Frontal cortex (tissue), 4 donors: ENCODE data around the gene WDR1. TPM values are rescaled to one million over a fixed set of nuclear protein-coding genes. Genes with fewer than 3 reads are reported as not detected.
A peak's percentile ranks its signal among the peaks of the same experiment; 100 is the strongest.

Experiments
- DNase-seq, 2 donors: peaks; one replicate each; pipeline ENCODE4 v3.0.0; 2012; ENCODE audit warnings: low spot score in 2 of 2
- FAIRE-seq: peaks from 2 replicates; lab custom pipeline; 2012; peaks lifted over from hg19 to GRCh38; lab: Jason Lieb, UNC
- total RNA-seq: library from RNA; depleted of rRNA; stranded (reverse); fragments of >200 nt; gene quantifications from one replicate; pipeline ENCODE4 v1.2.3, GENCODE V29; 2014
- donor health status: control.
- donor health status: control.
- donor health status: control.

WDR1 gene
- total RNA-seq, 1 donor from 2014 or later = 83.2 TPM

GRCh38 chr4:10077483-10078335, 38.9 kb downstream of the WDR1 start:
- no peak for FAIRE-seq

DNA sequence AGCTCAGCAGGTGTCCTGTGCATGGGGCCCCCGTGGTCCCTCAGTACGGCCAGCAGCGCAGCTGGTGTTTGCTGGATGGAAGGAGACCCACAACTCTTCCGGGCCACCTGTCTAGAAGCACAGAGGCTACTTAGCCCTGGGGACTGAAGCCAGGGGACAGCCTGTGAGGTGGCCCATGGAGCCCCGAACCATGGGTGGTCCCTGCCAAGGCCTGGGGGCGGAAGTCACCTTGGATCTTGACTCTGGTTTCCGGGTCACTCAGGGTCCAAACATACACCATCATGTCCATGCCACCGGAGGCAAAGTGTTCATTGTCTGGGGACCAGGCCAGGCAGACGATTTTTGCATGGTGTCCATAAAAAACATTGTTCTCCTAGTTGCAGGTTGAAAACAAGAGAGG, 39.5 kb downstream of the WDR1 start:
- FAIRE-seq (no peak), DNase-seq (no peak)

More at GRCh38 chr4:10077483-10078335, 38.9 kb downstream of the WDR1 start:
- DNase-seq = peak in 1 of 2 donors; percentile 10

- DNase-seq (no peak), FAIRE-seq (no peak)
Measured at GRCh38 chr4:10075953-10076391, 40.6 kb downstream of the WDR1 start.

DNA sequence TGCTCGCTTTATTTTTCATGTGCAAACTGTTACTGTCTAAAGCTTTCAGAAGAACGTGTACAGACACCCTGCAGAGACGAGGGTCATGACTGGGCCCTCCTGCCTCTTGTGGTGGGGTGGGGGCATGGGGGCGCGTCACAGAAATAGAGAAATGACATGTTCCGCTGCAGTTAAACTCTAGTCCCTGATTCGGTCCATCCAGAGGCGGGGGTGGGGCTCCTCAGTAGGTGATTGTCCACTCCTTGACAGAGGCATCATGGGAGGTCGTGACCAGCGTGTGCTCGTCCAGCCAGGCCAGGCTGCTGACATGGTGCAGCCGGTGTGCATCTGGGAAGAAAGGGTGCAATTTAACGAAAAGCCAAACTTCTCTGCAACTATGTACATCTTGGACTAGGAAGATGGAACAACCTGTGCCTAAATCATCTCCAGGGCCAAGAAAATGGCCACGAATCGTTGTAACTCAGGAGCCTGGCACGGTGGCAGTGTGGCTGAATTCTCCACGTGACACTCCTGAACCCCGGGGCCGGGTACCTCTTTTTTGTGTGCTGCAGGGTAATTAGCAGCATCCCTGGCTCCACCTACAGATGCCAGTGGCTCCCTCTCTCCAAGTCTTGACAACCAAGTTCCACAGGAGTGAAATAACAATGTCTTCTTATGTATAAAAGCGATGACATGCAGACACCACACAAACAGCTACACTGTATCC, 41.3 kb downstream of the WDR1 start:
- no peak for FAIRE-seq
- no peak for DNase-seq

GRCh38 chr4:10074767-10075105, 41.9 kb downstream of the WDR1 start:
- FAIRE-seq (no peak), DNase-seq (peak in 1 of 2 donors; percentile 52)

GRCh38 chr4:10074076-10074766, 42.4 kb downstream of the WDR1 start:
- DNase-seq (no peak), FAIRE-seq (no peak)

DNA sequence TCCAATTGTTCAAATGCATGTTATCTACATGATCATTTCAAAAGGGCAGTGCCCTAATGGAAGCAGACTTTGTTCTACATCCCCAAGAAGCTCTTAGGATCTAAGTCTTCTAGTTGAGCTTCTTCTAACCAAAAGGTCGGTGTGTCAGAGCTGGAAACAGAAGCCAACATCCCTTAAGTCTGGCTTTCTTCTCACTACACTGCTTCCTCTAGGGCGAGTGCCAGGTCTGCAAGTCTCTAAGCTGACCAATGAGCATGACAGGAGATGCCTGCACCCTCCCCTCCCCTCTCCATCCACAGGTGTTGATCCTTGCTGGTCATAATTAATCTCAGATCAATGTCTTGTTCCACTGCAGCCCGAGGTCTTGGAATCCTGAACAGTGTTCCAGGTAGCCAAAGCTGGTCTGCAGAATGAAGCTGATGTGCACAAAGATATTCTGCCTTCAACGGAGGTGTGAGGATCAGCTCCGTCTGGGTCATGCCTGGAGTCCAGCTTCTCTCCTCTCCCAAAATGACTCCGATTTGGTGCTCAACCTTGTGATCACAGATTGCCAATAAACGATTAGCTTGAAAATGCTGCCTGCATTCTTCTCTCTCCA, 44.1 kb downstream of the WDR1 start:
- FAIRE-seq (no peak), DNase-seq (no peak)

DNA sequence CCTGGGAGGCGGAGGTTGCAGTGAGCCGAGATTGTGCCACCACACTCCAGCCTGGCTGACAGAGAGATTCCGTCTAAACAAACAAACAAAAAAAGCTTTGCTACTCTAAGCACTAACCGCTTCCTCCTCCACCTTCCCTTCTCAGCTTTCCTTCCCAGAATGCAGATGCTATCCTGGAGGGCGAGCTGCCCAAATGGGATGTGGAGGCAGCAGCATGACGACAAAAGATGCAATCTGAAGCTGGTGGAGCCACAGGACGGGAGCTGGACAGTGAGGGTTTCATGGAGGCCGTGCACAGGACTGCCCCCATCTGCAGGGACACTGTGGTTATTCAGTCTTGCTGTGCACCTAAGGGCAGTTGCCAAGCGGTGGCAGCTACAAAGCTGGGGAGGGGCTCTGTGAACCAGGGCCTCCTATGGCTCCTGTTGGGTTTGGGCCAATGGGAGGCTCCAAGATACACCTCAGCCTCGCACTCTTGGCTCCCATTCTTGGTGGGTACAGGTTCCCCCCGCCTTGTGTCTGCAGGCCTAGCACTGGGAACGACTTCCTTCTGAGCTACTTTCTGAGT, 47.4 kb downstream of the WDR1 start:
- DNase-seq = no peak
- no peak for FAIRE-seq

- DNase-seq = no peak
Measured at GRCh38 chr4:10066670-10067651, 49.6 kb downstream of the WDR1 start.

GRCh38 chr4:10066206-10066605, 50.4 kb downstream of the WDR1 start:
- DNase-seq = no peak
- no peak for FAIRE-seq

More at GRCh38 chr4:10066670-10067651, 49.6 kb downstream of the WDR1 start:
- FAIRE-seq = no peak

GRCh38 chr4:10063544-10064300, 52.9 kb downstream of the WDR1 start:
- DNase-seq = peak in 1 of 2 donors; percentile 64
- FAIRE-seq = no peak

GRCh38 chr4:10061650-10062415, 54.8 kb downstream of the WDR1 start:
- no peak for FAIRE-seq
- no peak for DNase-seq

GRCh38 chr4:10058371-10058770, 58.2 kb downstream of the WDR1 start:
- FAIRE-seq = no peak
- DNase-seq = no peak

DNA sequence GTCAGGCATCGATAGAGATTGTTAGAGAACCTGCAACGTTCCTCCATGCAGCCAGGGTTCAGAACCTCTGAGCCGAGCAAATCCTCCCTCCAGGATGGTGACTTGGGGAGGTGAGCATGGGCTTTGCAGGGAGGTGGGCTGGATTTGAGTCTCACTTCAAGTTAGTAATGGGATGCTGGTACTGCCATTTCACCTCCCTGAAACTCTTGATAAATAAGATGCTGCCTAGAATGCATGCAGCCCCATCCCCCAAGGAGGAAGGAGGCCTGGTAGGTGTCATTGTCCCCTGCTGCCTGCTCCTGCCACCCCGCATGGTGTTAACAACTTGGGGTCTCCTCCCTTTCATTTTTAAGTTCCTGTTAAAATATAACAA, 59.6 kb downstream of the WDR1 start:
- FAIRE-seq (no peak), DNase-seq (no peak)

GRCh38 chr4:10056334-10057022, 60.1 kb downstream of the WDR1 start:
- no peak for DNase-seq

DNA sequence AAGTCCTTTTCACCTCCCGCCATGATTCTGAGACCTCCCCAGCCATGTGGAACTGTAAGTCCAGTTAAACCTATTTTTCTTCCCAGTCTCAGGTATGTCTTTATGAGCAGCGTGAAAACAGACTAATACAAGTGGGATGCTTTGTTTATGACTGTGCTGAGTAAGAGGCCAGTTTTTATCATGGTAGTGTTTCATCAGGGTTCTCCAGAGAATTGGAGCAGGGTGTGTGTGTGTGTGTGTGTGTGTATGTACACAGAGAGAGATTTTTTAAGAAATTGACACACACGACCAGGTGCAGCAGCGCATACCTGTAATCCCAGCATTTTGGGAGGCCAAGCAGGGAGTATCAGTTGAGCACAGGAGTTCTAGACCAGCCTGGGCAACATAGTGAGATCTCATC, 60.7 kb downstream of the WDR1 start:
- DNase-seq = no peak
- FAIRE-seq = no peak

More at GRCh38 chr4:10056334-10057022, 60.1 kb downstream of the WDR1 start:
- no peak for FAIRE-seq

GRCh38 chr4:10054571-10055041, 62.0 kb downstream of the WDR1 start:
- DNase-seq (no peak), FAIRE-seq (no peak)
